ENCODE measurements around the gene NDST3. TPM values are rescaled to one million over a fixed set of nuclear protein-coding genes. Genes with fewer than 3 reads are reported as not detected.

The NDST3 gene
- total RNA-seq, 4 donors from 2014 or later = 0.11 to 2.4 (median 0.71) TPM

DNA sequence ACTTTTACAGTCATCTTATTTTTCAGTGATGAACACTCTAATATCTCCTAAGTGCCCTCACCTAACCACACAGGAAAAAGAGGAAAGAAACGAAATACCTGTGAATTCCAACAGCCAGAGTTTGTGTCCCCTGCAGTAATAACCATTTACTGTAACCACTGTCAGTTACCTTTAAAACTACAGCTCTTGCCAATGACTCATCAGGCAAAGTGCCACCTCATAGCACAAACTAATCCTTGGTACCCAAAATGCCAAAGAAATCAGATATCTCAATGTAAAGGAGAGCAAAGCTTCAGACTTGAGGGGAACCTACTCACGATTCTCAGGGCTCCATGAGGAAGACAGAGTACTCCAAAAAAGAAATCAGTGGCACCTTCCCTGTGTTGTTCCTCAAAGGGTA lies 146.5 kb downstream of the NDST3 start:
- H3K27me3 ChIP-seq = no peaks in the 10 kb centered on the region
- no peaks in the 10 kb centered on the region for H3K4me1 ChIP-seq
- DNase-seq = no peak
- H3K9me3 ChIP-seq = no peaks in the 10 kb centered on the region
- intact Hi-C loops (cut with DNase I) = no loop called here
- no peaks in the 10 kb centered on the region for H3K36me3 ChIP-seq
- no peak overlapping the region for H3K27ac ChIP-seq
- 68 to 72% methylated on average over 2 of the region's 2 CpGs for WGBS, 2 donors
- H3K4me3 ChIP-seq (replicated peaks in 1 of 3) = no peak overlapping the region
- TF ChIP-seq, protein P1, sequence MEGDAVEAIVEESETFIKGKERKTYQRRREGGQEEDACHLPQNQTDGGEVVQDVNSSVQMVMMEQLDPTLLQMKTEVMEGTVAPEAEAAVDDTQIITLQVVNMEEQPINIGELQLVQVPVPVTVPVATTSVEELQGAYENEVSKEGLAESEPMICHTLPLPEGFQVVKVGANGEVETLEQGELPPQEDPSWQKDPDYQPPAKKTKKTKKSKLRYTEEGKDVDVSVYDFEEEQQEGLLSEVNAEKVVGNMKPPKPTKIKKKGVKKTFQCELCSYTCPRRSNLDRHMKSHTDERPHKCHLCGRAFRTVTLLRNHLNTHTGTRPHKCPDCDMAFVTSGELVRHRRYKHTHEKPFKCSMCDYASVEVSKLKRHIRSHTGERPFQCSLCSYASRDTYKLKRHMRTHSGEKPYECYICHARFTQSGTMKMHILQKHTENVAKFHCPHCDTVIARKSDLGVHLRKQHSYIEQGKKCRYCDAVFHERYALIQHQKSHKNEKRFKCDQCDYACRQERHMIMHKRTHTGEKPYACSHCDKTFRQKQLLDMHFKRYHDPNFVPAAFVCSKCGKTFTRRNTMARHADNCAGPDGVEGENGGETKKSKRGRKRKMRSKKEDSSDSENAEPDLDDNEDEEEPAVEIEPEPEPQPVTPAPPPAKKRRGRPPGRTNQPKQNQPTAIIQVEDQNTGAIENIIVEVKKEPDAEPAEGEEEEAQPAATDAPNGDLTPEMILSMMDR (IDR thresholded peaks at IDR 0.05) = no peak
- no peak for TF ChIP-seq POLR2A (IDR thresholded peaks at IDR 0.05)

DNA sequence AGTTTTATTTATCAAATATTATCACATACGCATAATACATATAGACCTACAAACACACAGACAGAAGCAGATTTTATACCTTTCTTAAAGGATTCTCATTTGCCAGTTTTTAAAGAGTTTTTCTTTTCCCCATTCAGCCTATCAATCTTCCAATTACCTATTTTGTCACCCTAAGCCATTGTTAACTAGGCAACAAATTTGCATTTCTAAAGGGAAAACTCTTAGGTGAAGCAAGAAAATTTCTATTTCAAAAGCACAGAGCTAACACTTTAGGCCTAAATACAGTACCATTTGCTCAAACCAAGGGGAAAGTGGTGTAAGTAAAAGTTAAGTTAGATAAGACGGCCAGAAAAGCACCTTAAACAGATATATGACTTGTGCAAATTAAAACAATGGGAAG lies 156.6 kb downstream of the NDST3 start:
- H3K9me3 ChIP-seq = no peaks in the 10 kb centered on the region
- no peak for DNase-seq
- TF ChIP-seq, protein P1 (IDR thresholded peaks at IDR 0.05) = no peak
- TF ChIP-seq POLR2A (IDR thresholded peaks at IDR 0.05) = no peak
- H3K27ac ChIP-seq = no peak overlapping the region
- intact Hi-C loops (cut with DNase I) = no loop called here
- H3K36me3 ChIP-seq = no peaks in the 10 kb centered on the region
- H3K4me1 ChIP-seq = no peaks in the 10 kb centered on the region
- 79 to 87% methylated on average over 2 of the region's 2 CpGs for WGBS, 2 donors
- no peaks in the 10 kb centered on the region for H3K27me3 ChIP-seq
- H3K4me3 ChIP-seq (replicated peaks in 1 of 3) = no peak overlapping the region

DNA sequence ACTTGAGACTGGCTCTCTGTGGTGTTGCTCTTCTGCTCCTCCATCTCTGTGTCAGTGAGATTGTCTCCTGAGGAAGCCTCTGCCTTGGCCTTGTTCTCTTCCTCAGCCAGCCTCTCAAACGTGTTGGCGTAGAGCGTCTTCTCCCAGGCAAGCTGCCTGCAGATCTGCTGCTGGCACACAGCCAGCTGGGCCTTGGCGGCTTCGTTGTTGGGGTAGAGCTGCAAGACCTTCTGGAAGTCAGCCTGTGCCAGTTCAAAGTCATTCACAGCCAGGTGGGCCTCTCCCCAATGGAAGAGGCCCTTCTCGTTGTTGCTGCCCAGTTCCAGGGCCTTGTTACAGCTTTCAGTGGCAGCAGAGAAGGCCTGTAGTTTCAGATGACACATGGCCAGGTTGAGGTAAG lies 159.1 kb downstream of the NDST3 start:
- no peak for TF ChIP-seq POLR2A (IDR thresholded peaks at IDR 0.05)
- TF ChIP-seq, protein P1 (IDR thresholded peaks at IDR 0.05) = no peak
- whole genome bisulfite sequencing, 2 donors = 65 to 88% methylated on average over 2 to 6 of the region's 6 CpGs
- intact Hi-C loops (cut with DNase I) = no loop called here

DNA sequence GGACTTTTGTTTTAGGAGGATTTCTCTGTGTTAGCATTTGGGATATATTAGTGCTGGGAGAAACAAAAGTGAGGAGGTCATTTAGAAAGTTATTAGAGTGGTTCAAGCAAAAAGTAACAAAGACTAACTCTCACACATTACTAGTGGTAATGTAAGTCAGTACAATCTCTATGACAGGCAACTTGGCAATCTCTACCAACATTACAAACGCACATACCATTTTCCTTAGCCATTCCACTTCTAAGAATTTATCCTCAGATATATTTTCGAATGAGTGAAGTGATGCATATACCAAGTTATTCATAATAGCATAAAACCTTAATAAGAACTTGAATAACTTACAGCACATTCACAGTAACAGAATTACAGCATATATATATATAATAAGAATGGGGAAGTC lies 172.3 kb downstream of the NDST3 start:
- 85 to 93% methylated on average over 2 of the region's 2 CpGs for WGBS, 2 donors
- no peak for DNase-seq
- H3K36me3 ChIP-seq = no peaks in the 10 kb centered on the region
- H3K4me1 ChIP-seq = no peaks in the 10 kb centered on the region
- intact Hi-C loops (cut with DNase I) = no loop called here
- no peak overlapping the region for H3K4me3 ChIP-seq (replicated peaks in 1 of 3)
- H3K27me3 ChIP-seq = no peaks in the 10 kb centered on the region
- no peak overlapping the region for H3K27ac ChIP-seq
- TF ChIP-seq, protein P1 (IDR thresholded peaks at IDR 0.05) = no peak
- no peak for TF ChIP-seq POLR2A (IDR thresholded peaks at IDR 0.05)
- H3K9me3 ChIP-seq = no peaks in the 10 kb centered on the region

More for the DNA sequence above, 159.1 kb downstream of the NDST3 start:
- no peaks in the 10 kb centered on the region for H3K36me3 ChIP-seq
- H3K9me3 ChIP-seq = no peaks in the 10 kb centered on the region
- no peaks in the 10 kb centered on the region for H3K27me3 ChIP-seq
- DNase-seq = no peak
- H3K4me1 ChIP-seq = no peaks in the 10 kb centered on the region
- H3K4me3 ChIP-seq (replicated peaks in 1 of 3) = no peak overlapping the region
- H3K27ac ChIP-seq = no peak overlapping the region

DNA sequence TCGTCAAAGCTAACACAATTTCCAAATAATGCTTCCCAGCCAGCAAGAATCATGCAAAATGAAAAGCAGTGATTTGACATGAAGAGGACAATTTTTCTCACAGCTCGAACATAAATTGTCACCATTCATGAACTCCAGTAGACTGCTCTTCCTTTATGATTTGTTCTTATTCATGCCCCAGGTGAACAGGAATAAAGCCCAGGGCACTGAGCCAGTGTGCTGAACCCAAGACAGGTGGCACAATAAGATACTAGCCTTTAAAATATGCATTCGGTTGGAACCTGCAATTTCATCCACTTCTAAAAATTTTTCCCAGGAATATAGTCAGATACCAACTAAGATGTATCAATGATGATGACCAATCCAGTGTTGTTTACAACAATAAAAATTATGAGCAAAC lies 178.8 kb downstream of the NDST3 start:
- no peaks in the 10 kb centered on the region for H3K4me1 ChIP-seq
- no peak overlapping the region for H3K27ac ChIP-seq
- H3K9me3 ChIP-seq = no peaks in the 10 kb centered on the region
- TF ChIP-seq, protein P1 (IDR thresholded peaks at IDR 0.05) = no peak
- no peak for TF ChIP-seq POLR2A (IDR thresholded peaks at IDR 0.05)
- WGBS, 2 donors = 83 to 94% methylated on average over 3 of the region's 3 CpGs
- no peaks in the 10 kb centered on the region for H3K27me3 ChIP-seq
- no peaks in the 10 kb centered on the region for H3K36me3 ChIP-seq
- intact Hi-C loops (cut with DNase I) = no loop called here
- H3K4me3 ChIP-seq (replicated peaks in 1 of 3) = no peak overlapping the region
- no peak for DNase-seq
